COLO668 (cell line): ENCODE measurements around the gene DACH1.

Experiments used
- DNase-seq: peaks from one replicate; lab custom pipeline; 2025; ENCODE audit not compliant: unreplicated experiment; lab: John Stamatoyannopoulos, UW

Gene DACH1

DNA sequence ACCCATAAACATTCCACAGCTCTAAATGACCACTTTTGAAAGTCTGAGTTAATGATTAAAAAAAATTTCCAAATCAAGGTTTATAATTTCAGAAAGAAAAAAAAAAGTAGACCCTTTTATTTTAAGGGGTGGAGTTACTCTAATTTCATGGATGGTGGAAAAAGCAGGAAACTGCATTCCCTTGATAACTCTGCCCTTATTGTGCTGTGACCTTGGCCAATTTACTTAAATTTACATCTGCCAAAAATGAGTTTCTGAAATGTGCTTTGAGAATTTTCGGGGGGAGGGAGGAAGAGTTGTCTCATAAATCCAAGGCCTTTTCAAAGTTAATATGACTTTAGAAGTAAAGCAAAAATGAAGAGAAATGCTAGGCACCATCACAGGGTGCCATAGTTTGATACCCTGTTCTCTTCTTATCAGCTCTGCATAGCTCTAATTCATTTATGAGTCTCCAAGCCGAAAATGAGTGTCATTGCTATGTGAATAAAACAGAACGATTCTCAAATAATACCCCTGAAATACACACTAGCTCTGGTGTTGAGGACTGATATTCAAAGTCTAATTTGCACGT lies 367.0 kb downstream of the DACH1 start:
- no peak for DNase-seq

DNA sequence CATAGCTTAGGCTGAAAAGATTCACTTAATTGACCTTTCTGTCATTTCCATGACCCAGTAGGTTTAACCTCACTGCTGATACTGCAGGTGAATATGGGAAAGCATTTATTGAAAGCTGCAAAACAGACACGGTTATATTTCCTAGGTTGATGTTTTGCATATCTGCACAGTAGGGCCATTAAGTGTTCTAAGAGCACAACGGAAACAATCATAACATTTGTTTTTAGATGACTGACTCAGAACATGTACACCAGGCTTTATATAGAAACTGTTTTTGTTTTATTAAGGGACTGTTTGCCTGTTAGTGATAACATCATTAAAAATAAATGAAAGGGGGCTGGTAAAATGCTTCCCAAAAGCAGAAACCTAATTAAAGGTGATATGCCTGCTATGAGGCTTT lies 367.8 kb downstream of the DACH1 start:
- DNase-seq, result no peak

DNA sequence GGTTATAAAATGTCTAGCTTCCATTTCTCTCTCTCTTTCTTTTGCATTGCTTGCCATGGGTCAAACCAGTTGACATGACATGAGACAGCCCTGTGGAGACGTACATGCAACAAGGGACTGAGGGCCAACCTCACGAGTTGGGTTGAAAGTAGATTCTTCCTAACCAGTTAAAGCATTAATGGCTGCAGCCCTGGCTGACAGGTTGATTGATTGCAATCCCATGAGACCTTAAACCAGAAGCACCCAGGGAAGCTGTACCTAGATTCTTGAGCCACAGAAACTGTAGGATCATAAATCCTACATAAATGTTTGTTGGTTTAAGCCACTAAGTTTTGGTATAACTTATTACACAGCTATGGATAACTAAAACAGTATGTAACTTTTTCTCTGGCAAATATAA lies 373.8 kb downstream of the DACH1 start:
- DNase-seq, result no peak

- no peak for DNase-seq
Observed at GRCh38 chr13:71492346-71492871, 374.6 kb downstream of the DACH1 start.

GRCh38 chr13:71491010-71491409 lies 376.0 kb downstream of the DACH1 start:
- no peak for DNase-seq

GRCh38 chr13:71489041-71489440 lies 378.0 kb downstream of the DACH1 start:
- no peak for DNase-seq

DNA sequence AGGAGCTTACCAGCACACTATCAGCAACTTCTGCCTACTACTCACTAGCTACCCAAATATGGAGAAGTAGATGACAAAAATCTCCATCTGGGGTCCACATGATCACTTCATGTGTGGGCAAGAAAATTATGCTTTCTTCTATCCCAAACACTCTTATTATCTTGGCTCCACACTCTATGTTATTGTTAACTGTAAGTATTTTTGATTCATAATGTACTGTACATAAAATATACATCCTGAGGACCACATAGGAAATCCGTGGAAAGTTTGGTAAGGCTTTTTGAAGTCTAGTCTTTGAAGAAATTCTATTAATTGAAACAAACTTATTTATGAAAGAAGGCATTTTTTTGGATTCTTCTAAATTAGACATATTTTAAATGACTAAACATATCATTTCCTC lies 378.8 kb downstream of the DACH1 start:
- DNase-seq, result no peak

- DNase-seq, result no peak
Observed at GRCh38 chr13:71485913-71486312, 381.1 kb downstream of the DACH1 start.

- no peak for DNase-seq
Observed at GRCh38 chr13:71483733-71484132, 383.3 kb downstream of the DACH1 start.

- DNase-seq, result no peak
Observed at GRCh38 chr13:71481501-71481900, 385.5 kb downstream of the DACH1 start.

- DNase-seq, result no peak
Observed at GRCh38 chr13:71481046-71481445, 386.0 kb downstream of the DACH1 start.

DNA sequence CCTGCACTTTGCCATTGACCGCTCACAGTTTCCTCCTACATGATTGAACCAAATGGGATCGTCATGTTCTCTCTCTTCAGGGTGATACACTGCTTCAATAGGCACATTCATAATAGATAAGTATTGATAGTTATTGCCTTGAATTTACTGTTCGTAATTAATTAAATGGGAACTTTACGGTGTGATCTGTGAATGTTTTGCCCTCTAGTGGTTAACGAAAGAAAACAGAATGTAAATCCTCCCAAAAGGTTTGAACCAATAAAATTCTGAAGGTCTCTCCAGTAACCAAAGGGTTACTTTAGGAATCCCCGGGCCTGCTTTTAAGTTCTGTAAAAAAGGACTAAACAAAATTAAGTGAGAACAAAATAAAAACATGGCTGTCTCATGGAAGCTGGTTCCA lies 389.3 kb downstream of the DACH1 start:
- no peak for DNase-seq

GRCh38 chr13:71474936-71475335 lies 392.1 kb downstream of the DACH1 start:
- DNase-seq, result no peak

GRCh38 chr13:71469626-71470025 lies 397.4 kb downstream of the DACH1 start:
- DNase-seq, result no peak

GRCh38 chr13:71464686-71465085 lies 402.3 kb downstream of the DACH1 start:
- DNase-seq, result no peak

GRCh38 chr13:71461892-71462291 lies 405.1 kb downstream of the DACH1 start:
- no peak for DNase-seq

DNA sequence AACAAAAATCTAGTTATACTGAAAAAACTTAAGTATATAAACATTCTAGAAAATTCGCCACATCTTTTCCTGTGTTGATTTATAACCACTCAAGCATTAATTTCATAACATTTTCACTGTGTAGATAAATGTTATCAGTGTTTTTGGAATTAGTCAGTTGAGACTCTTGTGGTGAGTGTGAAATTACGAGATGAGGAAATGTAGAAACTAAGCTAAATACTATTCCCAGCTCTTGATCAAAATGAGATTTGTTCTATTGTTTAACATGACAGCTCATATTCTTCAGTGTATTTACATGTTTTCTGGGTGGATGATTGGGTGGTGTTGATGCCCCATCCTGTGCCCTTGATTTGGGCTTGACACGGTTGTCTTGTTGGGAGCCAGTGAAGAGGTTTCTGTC lies 406.8 kb downstream of the DACH1 start:
- no peak for DNase-seq

- DNase-seq, result no peak
Observed at GRCh38 chr13:71459708-71460107, 407.3 kb downstream of the DACH1 start.

GRCh38 chr13:71457645-71458044 lies 409.4 kb downstream of the DACH1 start:
- DNase-seq, result no peak

DNA sequence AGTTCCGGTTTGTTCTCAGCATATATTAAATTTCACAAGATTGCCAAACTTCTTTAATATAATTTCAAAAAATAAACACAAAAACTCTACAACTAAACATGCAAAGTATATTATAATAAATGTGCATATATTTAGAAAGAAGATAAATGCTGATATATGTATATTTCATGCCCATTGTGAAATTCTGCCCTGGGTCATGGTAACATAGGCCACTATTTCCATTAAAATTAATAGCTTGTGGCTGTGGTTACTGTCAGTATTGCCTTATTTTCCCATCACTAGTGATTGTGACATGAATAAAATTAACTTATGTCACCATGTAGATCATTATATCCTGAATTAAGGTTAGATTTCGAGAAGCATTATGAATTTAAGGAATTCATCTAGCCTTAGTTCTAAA lies 410.9 kb downstream of the DACH1 start:
- no peak for DNase-seq

DNA sequence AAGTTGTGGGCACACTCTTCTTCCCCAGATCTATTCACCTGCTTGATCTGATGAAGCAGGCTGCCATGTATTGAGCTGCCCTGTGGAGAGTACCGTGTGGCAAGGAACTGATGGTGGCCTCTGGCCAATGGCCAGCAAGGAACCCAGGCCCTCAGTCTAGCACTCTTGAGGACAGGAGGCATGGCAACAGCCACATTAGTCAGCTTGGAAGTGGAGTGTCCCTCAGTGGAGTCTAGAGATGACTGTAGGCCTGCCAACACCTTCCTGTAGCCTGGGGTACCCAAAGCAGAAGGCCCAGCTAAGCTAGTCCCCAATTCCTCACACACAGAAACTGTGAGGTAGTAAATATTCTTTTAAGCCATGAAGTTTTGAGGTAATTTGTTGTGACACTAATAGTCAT lies 412.5 kb downstream of the DACH1 start:
- DNase-seq, result no peak

GRCh38 chr13:71448080-71448630 lies 418.8 kb downstream of the DACH1 start:
- DNase-seq, result no peak

DNA sequence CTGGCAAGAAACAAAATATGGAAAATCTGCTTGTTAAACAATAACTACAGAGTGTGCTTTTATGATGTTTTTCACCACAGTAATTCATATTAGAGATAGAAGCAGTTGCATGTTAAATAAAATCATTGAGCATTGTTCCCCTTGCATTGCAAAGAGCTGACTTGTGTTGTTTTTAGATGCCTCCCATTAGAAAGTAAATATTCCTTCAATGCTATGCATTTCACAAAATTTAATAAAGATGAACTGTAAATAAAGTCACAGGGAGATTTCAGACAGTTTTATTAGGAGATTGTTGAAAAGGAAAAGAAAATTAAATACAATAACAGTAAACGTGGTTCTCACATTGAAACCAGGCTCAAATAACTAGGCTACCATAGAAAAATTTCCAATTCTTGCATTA lies 429.3 kb downstream of the DACH1 start:
- DNase-seq, result no peak
